Ascending aorta (tissue), 2 donors: ENCODE results near the gene SLC35C1. TPM values are rescaled to one million over a fixed set of nuclear protein-coding genes. Genes with fewer than 3 reads are reported as not detected.
A peak's percentile ranks its signal among the peaks of the same experiment; 100 is the strongest.

Experiments used
- DNase-seq, 2 donors: peaks; one replicate each; pipeline ENCODE4 v3.0.0-alpha.2; 2019; ENCODE audit warnings: low spot score in 2 of 2
- H3K27ac ChIP-seq, 2 donors: fragments of 200-600 bp; sonication (generic); one replicate each; pipeline ENCODE4 v1.5.1; 2016 to 2017; ENCODE audit warnings: mild to moderate bottlenecking in 1 of 2
- H3K27me3 ChIP-seq: fragments of 200-600 bp; sonication (generic); one replicate; pipeline ENCODE4 v1.5.1; 2017
- H3K36me3 ChIP-seq, 2 donors: fragments of 200-600 bp; sonication (generic); one replicate each; pipeline ENCODE4 v1.5.1; 2016
- H3K4me1 ChIP-seq, 2 donors: fragments of 200-600 bp; sonication (generic); one replicate each; pipeline ENCODE4 v1.5.1; 2016 to 2017; ENCODE audit warnings: mild to moderate bottlenecking in 1 of 2
- H3K4me3 ChIP-seq, 2 donors: fragments of 200-600 bp; sonication (generic); one replicate each; pipeline ENCODE4 v1.5.1; 2016 to 2017; ENCODE audit warnings: mild to moderate bottlenecking in 1 of 2
- H3K9me3 ChIP-seq, 2 donors: fragments of 200-600 bp; sonication (generic); one replicate each; pipeline ENCODE4 v1.5.1; 2016
- CTCF ChIP-seq, 3 experiments: fragments of 200-600 bp in 2 of 3; fragments of 450-650 bp in 1 of 3; sonication (generic) in 2 of 3; IDR thresholded peaks; one replicate each; pipeline ENCODE4 v1.5.1; 2016 to 2019; ENCODE audit warnings: antibody characterized with exemption in 3 of 3, mild to moderate bottlenecking in 1 of 3, moderate library complexity in 1 of 3
- intact Hi-C: fragments of 100-400 bp; cut with DNase I; formaldehyde crosslinking; loops from one replicate; pipeline ENCODE4 v1.15.1; 2023
- total RNA-seq: library from RNA; depleted of rRNA; stranded (reverse); fragments of >200 nt; gene quantifications from one replicate; pipeline ENCODE4 v1.1.0, GENCODE V29; 2016

Gene SLC35C1
- total RNA-seq, 1 donor from 2014 or later, result 47.7 TPM

GRCh38 chr11:45847911-45848316 lies 43.0 kb downstream of the SLC35C1 start:
- TF ChIP-seq CTCF (IDR thresholded peaks at IDR 0.05), result peak in 2 of 3 experiments; percentile 7 to 15
- Histone ChIP-seq H3K36me3 (no peaks in the 10 kb centered on the region), H3K4me1 (peaks cover 14 to 47% of the 10 kb centered on the region in 2 donors), H3K27me3 (no peaks in the 10 kb centered on the region), H3K9me3 (no peaks in the 10 kb centered on the region), H3K27ac (peak overlapping the region; percentile 97 to 98), H3K4me3 (peak overlapping the region; percentile 92 to 97)
- intact Hi-C loops, result loop anchor here (1.0 to 10.0 kb wide), 8 partner anchors 11 to 1567 kb away; partner anchors contain the start of genes PACSIN3 and SLC35C1
- peak in 1 of 2 donors; percentile 74 for DNase-seq

GRCh38 chr11:45848654-45849081 lies 43.7 kb downstream of the SLC35C1 start:
- DNase-seq, result no peak
- Histone ChIP-seq H3K9me3 (no peaks in the 10 kb centered on the region), H3K36me3 (no peaks in the 10 kb centered on the region), H3K4me1 (peaks cover 17 to 50% of the 10 kb centered on the region in 2 donors), H3K27me3 (no peaks in the 10 kb centered on the region), H3K4me3 (peak overlapping the region; percentile 92 to 97), H3K27ac (peak overlapping the region in 1 of 2 donors; percentile 97)
- intact Hi-C loops, result loop anchor here (5.0 to 10.0 kb wide), 4 partner anchors 154 to 1566 kb away; partner anchors contain the start of gene PACSIN3
- no peak for TF ChIP-seq CTCF (IDR thresholded peaks at IDR 0.05)

GRCh38 chr11:45850446-45850845 lies 45.5 kb downstream of the SLC35C1 start:
- DNase-seq, result no peak
- H3K9me3 ChIP-seq, result no peaks in the 10 kb centered on the region
- no peak for TF ChIP-seq CTCF (IDR thresholded peaks at IDR 0.05)
- H3K36me3 ChIP-seq, result no peaks in the 10 kb centered on the region
- peaks cover 27 to 66% of the 10 kb centered on the region in 2 donors for H3K4me1 ChIP-seq
- intact Hi-C loops, result no loop called here
- peak overlapping the region in 1 of 2 donors; percentile 12 for H3K27ac ChIP-seq
- H3K4me3 ChIP-seq, result peak overlapping the region in 1 of 2 donors; percentile 6
- H3K27me3 ChIP-seq, result no peaks in the 10 kb centered on the region

GRCh38 chr11:45851228-45851627 lies 46.3 kb downstream of the SLC35C1 start:
- H3K4me1 ChIP-seq, result peaks cover 33 to 73% of the 10 kb centered on the region in 2 donors
- H3K9me3 ChIP-seq, result no peaks in the 10 kb centered on the region
- H3K27me3 ChIP-seq, result no peaks in the 10 kb centered on the region
- intact Hi-C loops, result no loop called here
- DNase-seq, result no peak
- TF ChIP-seq CTCF (IDR thresholded peaks at IDR 0.05), result no peak
- no peak overlapping the region for H3K4me3 ChIP-seq
- no peaks in the 10 kb centered on the region for H3K36me3 ChIP-seq
- peak overlapping the region; percentile 29 to 42 for H3K27ac ChIP-seq

- no peak for DNase-seq
- Histone ChIP-seq H3K27ac (peak overlapping the region; percentile 29 to 40), H3K9me3 (no peaks in the 10 kb centered on the region), H3K4me3 (peak overlapping the region in 1 of 2 donors; percentile 14), H3K4me1 (peaks cover 33 to 76% of the 10 kb centered on the region in 2 donors), H3K27me3 (no peaks in the 10 kb centered on the region), H3K36me3 (peaks cover 4 to 5% of the 10 kb centered on the region in 2 donors)
- intact Hi-C loops, result no loop called here
- TF ChIP-seq CTCF (IDR thresholded peaks at IDR 0.05), result no peak
These were observed 47.2 kb downstream of the SLC35C1 start for GRCh38 chr11:45852018-45852711.
